Endodermal cell (in vitro differentiated cells): ENCODE results near the gene PSMD8. TPM values are rescaled to one million over a fixed set of nuclear protein-coding genes. Genes with fewer than 3 reads are reported as not detected.

Experiments
- DNase-seq: peaks from one replicate; pipeline ENCODE4 v3.0.0-alpha.2; 2017
- H3K27ac ChIP-seq: 2 replicates; pipeline ENCODE4 v1.5.1; 2013; ENCODE audit warnings: mild to moderate bottlenecking, low read depth, low read length, moderate library complexity
- H3K27me3 ChIP-seq: 2 replicates; pipeline ENCODE4 v1.6.1; 2013; ENCODE audit warnings: mild to moderate bottlenecking, low read length, moderate library complexity; ENCODE audit not compliant: insufficient read depth, control insufficient read depth, poor library complexity, severe bottlenecking
- H3K36me3 ChIP-seq: 2 replicates; pipeline ENCODE4 v1.7.0; 2013; ENCODE audit warnings: mild to moderate bottlenecking, low read length, moderate library complexity; ENCODE audit not compliant: control insufficient read depth, insufficient read depth
- H3K4me1 ChIP-seq: one replicate; pipeline ENCODE4 v1.7.0; 2013; ENCODE audit warnings: low read length; ENCODE audit not compliant: control insufficient read depth, insufficient read depth
- H3K4me3 ChIP-seq: 2 replicates; pipeline ENCODE4 v1.5.1; 2013; ENCODE audit warnings: mild to moderate bottlenecking, low read length, moderate library complexity
- H3K9ac ChIP-seq: 2 replicates; pipeline ENCODE4 v1.6.1; 2013; ENCODE audit warnings: mild to moderate bottlenecking, low read length, moderate library complexity; ENCODE audit not compliant: poor library complexity, severe bottlenecking; ENCODE audit errors: extremely low read depth
- H3K9me3 ChIP-seq: 2 replicates; pipeline ENCODE4 v1.6.1; 2013; ENCODE audit warnings: mild to moderate bottlenecking, low read length, moderate library complexity; ENCODE audit not compliant: control insufficient read depth
- H3K27ac Mint-ChIP-seq: 2 replicates; pipeline ENCODE4 v1.8.0; 2020; ENCODE audit warnings: mixed read lengths
- H3K27me3 Mint-ChIP-seq: 2 replicates; pipeline ENCODE4 v1.8.0; 2021; ENCODE audit warnings: mild to moderate bottlenecking, mixed read lengths; ENCODE audit not compliant: insufficient read depth
- H3K36me3 Mint-ChIP-seq: 2 replicates; pipeline ENCODE4 v1.8.0; 2020; ENCODE audit warnings: low read depth, mixed read lengths
- H3K4me1 Mint-ChIP-seq: 2 replicates; pipeline ENCODE4 v1.8.0; 2020; ENCODE audit warnings: mixed read lengths
- H3K4me3 Mint-ChIP-seq: 2 replicates; pipeline ENCODE4 v1.8.0; 2020; ENCODE audit warnings: mild to moderate bottlenecking, moderate library complexity, mixed read lengths
- H3K9me3 Mint-ChIP-seq: 2 replicates; pipeline ENCODE4 v1.8.0; 2020; ENCODE audit warnings: mild to moderate bottlenecking, mixed read lengths
- WGBS, 2 experiments: methylation state at CpG; one replicate each; pipeline versions ENCODE4 v1.1.5 to v1.1.7; 2013; ENCODE audit warnings: missing lambda C conversion rate in 2 of 2, mixed read lengths in 1 of 2; ENCODE audit not compliant: insufficient coverage in 1 of 2, insufficient read length in 1 of 2; 5-methylcytosine and 5-hydroxymethylcytosine counted together
- total RNA-seq, 2 donors: library from RNA; stranded (reverse); fragmentation: NEBNext Ultra II Directional in 1 of 2; extraction: Animal tissue kit (Norgen Biotek cat#: 25700) in 1 of 2; gene quantifications; 2 replicates in 1 of 2; 3 replicates in 1 of 2; pipeline ENCODE4 v1.2.1, GENCODE V29; 2021
- TF ChIP-seq, protein P1 (sequence below): fragments of 200-600 bp; sonication (generic); conservative IDR thresholded peaks from 2 replicates; pipeline ENCODE4 v1.5.0; 2021; ENCODE audit warnings: antibody characterized with exemption, mild to moderate bottlenecking

Gene PSMD8
- total RNA-seq, 2 donors from 2014 or later = 168 to 178 TPM

DNA sequence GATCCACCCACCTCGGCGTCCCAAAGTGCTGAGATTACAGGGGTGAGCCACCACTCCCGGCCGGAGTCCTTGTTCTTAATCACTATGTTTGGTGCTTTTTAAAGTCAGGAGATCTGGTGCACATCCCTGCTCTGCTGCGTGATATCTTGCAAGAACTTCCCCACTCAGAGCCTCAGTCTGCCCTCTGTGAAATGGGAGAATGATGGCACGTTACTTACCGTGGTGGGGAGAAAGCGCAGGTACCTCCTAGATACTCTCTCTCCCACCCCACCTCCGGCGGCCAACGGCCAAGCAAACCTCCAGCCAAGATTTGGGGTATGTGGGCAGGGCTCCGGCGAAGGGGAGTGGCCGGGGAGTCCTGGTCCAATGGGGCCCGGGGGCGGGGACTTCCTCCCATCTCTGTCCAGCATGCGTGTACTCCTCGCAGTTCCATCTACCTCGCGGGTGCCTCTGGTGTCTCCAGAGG is 58.9 kb downstream of the PSMD8 start, which contains the start of gene RYR1:
Gene RYR1, plus strand, starts transcription at position 424 of the 466 bp plus-strand sequence. CDS start 139 bp downstream, outside the sequence.
- H3K4me1 ChIP-seq = no peaks in the 10 kb centered on the region
- Mint-ChIP-seq H3K27me3 (peaks cover 13% of the 10 kb centered on the region), H3K4me3 (peak within 1 kb of the TSS; percentile 41), H3K9me3 (no peaks in the 10 kb centered on the region), H3K36me3 (no peaks in the 10 kb centered on the region), H3K27ac (no peak within 1 kb of the TSS), H3K4me1 (peaks cover 4% of the 10 kb centered on the region)
- no peaks in the 10 kb centered on the region for H3K9me3 ChIP-seq
- H3K9ac ChIP-seq = no peak within 1 kb of the TSS
- peak; percentile 96 for DNase-seq
- no peak within 1 kb of the TSS for H3K4me3 ChIP-seq
- H3K27ac ChIP-seq = no peak within 1 kb of the TSS
- H3K27me3 ChIP-seq = peaks cover 10% of the 10 kb centered on the region
- TF ChIP-seq, protein P1, sequence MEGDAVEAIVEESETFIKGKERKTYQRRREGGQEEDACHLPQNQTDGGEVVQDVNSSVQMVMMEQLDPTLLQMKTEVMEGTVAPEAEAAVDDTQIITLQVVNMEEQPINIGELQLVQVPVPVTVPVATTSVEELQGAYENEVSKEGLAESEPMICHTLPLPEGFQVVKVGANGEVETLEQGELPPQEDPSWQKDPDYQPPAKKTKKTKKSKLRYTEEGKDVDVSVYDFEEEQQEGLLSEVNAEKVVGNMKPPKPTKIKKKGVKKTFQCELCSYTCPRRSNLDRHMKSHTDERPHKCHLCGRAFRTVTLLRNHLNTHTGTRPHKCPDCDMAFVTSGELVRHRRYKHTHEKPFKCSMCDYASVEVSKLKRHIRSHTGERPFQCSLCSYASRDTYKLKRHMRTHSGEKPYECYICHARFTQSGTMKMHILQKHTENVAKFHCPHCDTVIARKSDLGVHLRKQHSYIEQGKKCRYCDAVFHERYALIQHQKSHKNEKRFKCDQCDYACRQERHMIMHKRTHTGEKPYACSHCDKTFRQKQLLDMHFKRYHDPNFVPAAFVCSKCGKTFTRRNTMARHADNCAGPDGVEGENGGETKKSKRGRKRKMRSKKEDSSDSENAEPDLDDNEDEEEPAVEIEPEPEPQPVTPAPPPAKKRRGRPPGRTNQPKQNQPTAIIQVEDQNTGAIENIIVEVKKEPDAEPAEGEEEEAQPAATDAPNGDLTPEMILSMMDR = no peak
- H3K36me3 ChIP-seq = no peaks in the 10 kb centered on the region
- 25 to 72% methylated on average over 5 to 20 of the region's 20 CpGs for WGBS, 2 experiments

Other genes starting within 250 kb of the PSMD8 start
- 1 to 10 TPM; 3.3 to 4.5 TPM for gene DPF1, start 150.3 kb upstream of the PSMD8 start, total RNA-seq
- gene PPP1R14A, start 118.2 kb upstream of the PSMD8 start, total RNA-seq = 10 to 100 TPM in 1 of 2 donors, 1 to 10 TPM in 1; 8.6 to 13.8 TPM
- 100 to 1,000 TPM; 415 to 487 TPM for gene SPINT2, start 110.0 kb upstream of the PSMD8 start, total RNA-seq
- 10 to 100 TPM in 1 of 2 donors, 1 to 10 TPM in 1; 2.9 to 13.2 TPM for gene C19orf33, start 70.3 kb upstream of the PSMD8 start, total RNA-seq
- gene YIF1B, start 58.6 kb upstream of the PSMD8 start, total RNA-seq = 10 to 100 TPM; 68.6 to 74.6 TPM
- gene KCNK6, start 54.7 kb upstream of the PSMD8 start, total RNA-seq = 1 to 10 TPM; 5.1 to 8.9 TPM
- gene CATSPERG, start 38.7 kb upstream of the PSMD8 start, total RNA-seq = 1 to 10 TPM; 2.5 to 8.9 TPM
- gene GGN, start 13.5 kb downstream of the PSMD8 start, total RNA-seq = 1 to 10 TPM in 1 of 2 donors, under 1 TPM in 1; 0.99 to 2.1 TPM
- gene SPRED3, start 14.1 kb downstream of the PSMD8 start, total RNA-seq = 1 to 10 TPM; 5.3 to 10.0 TPM
- 10 to 100 TPM in 1 of 2 donors, 1 to 10 TPM in 1; 8.6 to 13.7 TPM for gene FAM98C, start 28.5 kb downstream of the PSMD8 start, total RNA-seq
- under 1 TPM in 1 of 2 donors, not detected in 1; 0.09 TPM for gene RASGRP4, start 51.6 kb downstream of the PSMD8 start, total RNA-seq
- 1 to 10 TPM in 1 of 2 donors, under 1 TPM in 1; 0.84 to 3.3 TPM for gene RYR1, start 59.1 kb downstream of the PSMD8 start, total RNA-seq
- gene MAP4K1, start 243.4 kb downstream of the PSMD8 start, total RNA-seq = 10 to 100 TPM; 12.3 to 17.8 TPM
- gene EIF3K, start 244.6 kb downstream of the PSMD8 start, total RNA-seq = 100 to 1,000 TPM; 303 to 334 TPM